Tibial nerve (tissue), 4 donors: Measurements from ENCODE around the gene EXOC3L2. TPM values are rescaled to one million over a fixed set of nuclear protein-coding genes. Genes with fewer than 3 reads are reported as not detected.

Experiments used
- DNase-seq, 2 donors: peaks; one replicate each; pipeline ENCODE4 v3.0.0-alpha.2; 2019; ENCODE audit warnings: low spot score in 2 of 2
- H3K27ac ChIP-seq, 4 donors: fragments of 200-600 bp; sonication (generic) in 3 of 4; one replicate each; pipeline ENCODE4 v1.5.1; 2017 to 2019; ENCODE audit warnings: mild to moderate bottlenecking in 1 of 4
- H3K27me3 ChIP-seq, 2 donors: fragments of 200-600 bp; sonication (generic) in 1 of 2; one replicate each; pipeline versions ENCODE4 v1.5.1 to v1.6.0; 2017 to 2019
- H3K36me3 ChIP-seq, 3 donors: fragments of 200-600 bp; sonication (generic); one replicate each; pipeline ENCODE4 v1.5.1; 2018 to 2019
- H3K4me1 ChIP-seq, 4 donors: fragments of 200-600 bp; sonication (generic) in 3 of 4; one replicate each; pipeline ENCODE4 v1.5.1; 2017 to 2019
- H3K4me3 ChIP-seq, 4 donors: fragments of 200-600 bp; sonication (generic) in 3 of 4; one replicate each; pipeline ENCODE4 v1.5.1; 2017 to 2019; ENCODE audit warnings: mild to moderate bottlenecking in 1 of 4, moderate library complexity in 1 of 4
- H3K9me3 ChIP-seq, 4 donors: fragments of 200-600 bp; sonication (generic) in 3 of 4; one replicate each; pipeline ENCODE4 v1.5.1; 2017 to 2019
- EP300 ChIP-seq, 2 donors: sonication (generic); formaldehyde crosslinking; IDR thresholded peaks; one replicate each; pipeline ENCODE4 v1.6.1; 2017; ENCODE audit warnings: antibody characterized with exemption in 2 of 2, mild to moderate bottlenecking in 1 of 2
- POLR2A ChIP-seq, 2 donors: fragments of 450-650 bp; IDR thresholded peaks; one replicate each; pipeline ENCODE4 v1.6.1; 2017; ENCODE audit warnings: antibody characterized with exemption in 2 of 2, mild to moderate bottlenecking in 2 of 2, moderate library complexity in 2 of 2
- WGBS, 2 donors: methylation state at CpG; one replicate each; pipeline ENCODE4 v1.1.5; 2018; 5-methylcytosine and 5-hydroxymethylcytosine counted together
- total RNA-seq, 4 donors: library from RNA; depleted of rRNA; stranded (reverse); fragments of >200 nt; gene quantifications; one replicate each; pipeline ENCODE4 v1.1.0, GENCODE V29; 2016
- TF ChIP-seq, protein P1 (sequence below), 5 experiments: fragments of 200-600 bp in 3 of 5; fragments of 450-650 bp in 2 of 5; sonication (generic) in 3 of 5; IDR thresholded peaks; one replicate each; pipeline ENCODE4 v1.5.1; 2016 to 2019; ENCODE audit warnings: antibody characterized with exemption in 5 of 5, mild to moderate bottlenecking in 3 of 5, moderate library complexity in 2 of 5

The EXOC3L2 gene
- total RNA-seq, 4 donors from 2014 or later, result 0.63 to 3.7 (median 2.3) TPM

DNA sequence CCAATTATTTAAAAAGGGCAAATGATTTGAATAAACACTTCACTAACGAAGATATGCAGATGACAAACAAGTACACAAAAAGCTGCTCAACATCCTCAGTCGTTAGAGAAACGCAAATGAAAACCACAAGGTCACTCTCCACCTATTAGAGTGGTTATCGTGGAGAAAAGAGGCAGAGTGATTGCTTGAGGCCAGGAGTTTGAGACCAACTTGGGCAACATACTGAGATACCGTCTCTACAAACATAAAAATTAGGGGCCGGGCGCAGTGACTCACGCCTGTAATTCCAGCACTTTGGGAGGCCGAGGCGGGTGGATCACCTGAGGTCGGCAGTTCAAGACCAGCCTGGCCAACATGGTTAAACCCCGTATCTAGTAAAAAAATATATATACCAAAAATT, 39.4 kb downstream of the EXOC3L2 start:
- no peak for DNase-seq
- H3K4me1 ChIP-seq, result peaks cover 0 to 6% (median 0%) of the 10 kb centered on the region in 4 donors
- H3K27me3 ChIP-seq, result no peaks in the 10 kb centered on the region
- H3K27ac ChIP-seq, result no peak overlapping the region
- TF ChIP-seq EP300 (IDR thresholded peaks at IDR 0.05), result no peak
- TF ChIP-seq, protein P1, sequence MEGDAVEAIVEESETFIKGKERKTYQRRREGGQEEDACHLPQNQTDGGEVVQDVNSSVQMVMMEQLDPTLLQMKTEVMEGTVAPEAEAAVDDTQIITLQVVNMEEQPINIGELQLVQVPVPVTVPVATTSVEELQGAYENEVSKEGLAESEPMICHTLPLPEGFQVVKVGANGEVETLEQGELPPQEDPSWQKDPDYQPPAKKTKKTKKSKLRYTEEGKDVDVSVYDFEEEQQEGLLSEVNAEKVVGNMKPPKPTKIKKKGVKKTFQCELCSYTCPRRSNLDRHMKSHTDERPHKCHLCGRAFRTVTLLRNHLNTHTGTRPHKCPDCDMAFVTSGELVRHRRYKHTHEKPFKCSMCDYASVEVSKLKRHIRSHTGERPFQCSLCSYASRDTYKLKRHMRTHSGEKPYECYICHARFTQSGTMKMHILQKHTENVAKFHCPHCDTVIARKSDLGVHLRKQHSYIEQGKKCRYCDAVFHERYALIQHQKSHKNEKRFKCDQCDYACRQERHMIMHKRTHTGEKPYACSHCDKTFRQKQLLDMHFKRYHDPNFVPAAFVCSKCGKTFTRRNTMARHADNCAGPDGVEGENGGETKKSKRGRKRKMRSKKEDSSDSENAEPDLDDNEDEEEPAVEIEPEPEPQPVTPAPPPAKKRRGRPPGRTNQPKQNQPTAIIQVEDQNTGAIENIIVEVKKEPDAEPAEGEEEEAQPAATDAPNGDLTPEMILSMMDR (IDR thresholded peaks at IDR 0.05), result no peak
- no peak for TF ChIP-seq POLR2A (IDR thresholded peaks at IDR 0.05)
- no peaks in the 10 kb centered on the region for H3K9me3 ChIP-seq
- no peaks in the 10 kb centered on the region for H3K36me3 ChIP-seq
- WGBS, 2 donors, result 82% methylated on average over 12 of the region's 12 CpGs
- no peak overlapping the region for H3K4me3 ChIP-seq

DNA sequence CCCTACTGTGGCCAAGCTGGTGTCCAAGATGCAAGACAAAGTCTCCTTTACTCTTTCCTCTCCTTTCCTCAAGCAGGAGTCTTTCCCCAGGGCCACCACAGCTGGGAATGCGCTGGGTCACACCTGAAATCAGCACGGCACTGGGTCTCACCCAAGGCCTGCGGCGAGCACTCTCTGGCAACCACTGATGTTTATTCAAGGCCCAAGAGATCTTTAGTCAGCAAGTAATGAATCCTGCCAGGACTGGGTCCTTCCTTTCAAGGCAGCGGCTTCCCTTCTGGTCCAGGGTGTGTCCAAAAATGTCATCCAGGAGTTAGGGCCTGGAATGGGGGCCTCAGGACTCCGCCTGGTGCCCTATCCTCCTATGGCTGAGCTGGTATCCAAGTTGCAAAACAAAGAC, 42.6 kb downstream of the EXOC3L2 start:
- Histone ChIP-seq H3K27me3 (no peaks in the 10 kb centered on the region), H3K4me3 (no peak overlapping the region), H3K4me1 (peaks cover 0 to 6% (median 0%) of the 10 kb centered on the region in 4 donors), H3K27ac (no peak overlapping the region), H3K36me3 (no peaks in the 10 kb centered on the region), H3K9me3 (no peaks in the 10 kb centered on the region)
- no peak for DNase-seq
- 70 to 94% methylated on average over 6 of the region's 6 CpGs for WGBS, 2 donors
- TF ChIP-seq, protein P1 (IDR thresholded peaks at IDR 0.05), result no peak
- TF ChIP-seq POLR2A (IDR thresholded peaks at IDR 0.05) (no peak), EP300 (IDR thresholded peaks at IDR 0.05) (no peak)

GRCh38 chr19:45200568-45200967, 44.6 kb downstream of the EXOC3L2 start:
- H3K36me3 ChIP-seq, result no peaks in the 10 kb centered on the region
- no peaks in the 10 kb centered on the region for H3K27me3 ChIP-seq
- H3K4me1 ChIP-seq, result peaks cover 0 to 6% (median 0%) of the 10 kb centered on the region in 4 donors
- DNase-seq, result peak in 1 of 2 donors; percentile 22
- H3K9me3 ChIP-seq, result no peaks in the 10 kb centered on the region
- no peak overlapping the region for H3K4me3 ChIP-seq
- no peak for TF ChIP-seq POLR2A (IDR thresholded peaks at IDR 0.05)
- TF ChIP-seq, protein P1 (IDR thresholded peaks at IDR 0.05), result peak in 3 of 5 experiments; percentile 12 to 52 (median 22)
- no peak for TF ChIP-seq EP300 (IDR thresholded peaks at IDR 0.05)
- H3K27ac ChIP-seq, result no peak overlapping the region
- 18 to 19% methylated on average over 4 of the region's 4 CpGs for WGBS, 2 donors

GRCh38 chr19:45195764-45196163, 49.4 kb downstream of the EXOC3L2 start:
- TF ChIP-seq POLR2A (IDR thresholded peaks at IDR 0.05) (no peak), EP300 (IDR thresholded peaks at IDR 0.05) (no peak)
- TF ChIP-seq, protein P1 (IDR thresholded peaks at IDR 0.05), result no peak
- WGBS, 2 donors, result 78 to 82% methylated on average over 6 of the region's 6 CpGs

GRCh38 chr19:45191375-45191774, 53.8 kb downstream of the EXOC3L2 start:
- DNase-seq, result no peak
- H3K36me3 ChIP-seq, result peaks cover 0 to 16% (median 0%) of the 10 kb centered on the region in 3 donors
- TF ChIP-seq EP300 (IDR thresholded peaks at IDR 0.05), result no peak
- no peak for TF ChIP-seq POLR2A (IDR thresholded peaks at IDR 0.05)
- TF ChIP-seq, protein P1 (IDR thresholded peaks at IDR 0.05), result no peak
- no peak overlapping the region for H3K27ac ChIP-seq
- H3K27me3 ChIP-seq, result no peaks in the 10 kb centered on the region
- 89 to 92% methylated on average over 4 of the region's 4 CpGs for WGBS, 2 donors
- H3K9me3 ChIP-seq, result peaks cover 0 to 3% (median 0%) of the 10 kb centered on the region in 4 donors
- no peaks in the 10 kb centered on the region for H3K4me1 ChIP-seq
- no peak overlapping the region for H3K4me3 ChIP-seq

More at GRCh38 chr19:45195764-45196163, 49.4 kb downstream of the EXOC3L2 start:
- H3K36me3 ChIP-seq, result peaks cover 0 to 3% (median 0%) of the 10 kb centered on the region in 3 donors
- no peak for DNase-seq
- no peaks in the 10 kb centered on the region for H3K4me1 ChIP-seq
- no peaks in the 10 kb centered on the region for H3K27me3 ChIP-seq
- no peaks in the 10 kb centered on the region for H3K9me3 ChIP-seq
- no peak overlapping the region for H3K27ac ChIP-seq
- no peak overlapping the region for H3K4me3 ChIP-seq
